OCI-LY1 (cell line): ENCODE data around the gene SELPLG.

Experiments used
- H2AFZ ChIP-seq: fragments of 200-600 bp; sonication (generic), shearing (Covaris generic); 2 replicates; pipeline ENCODE4 v1.6.0; 2014; ENCODE audit warnings: antibody characterized with exemption, mild to moderate bottlenecking, low read length
- H3F3A ChIP-seq: fragments of 200-600 bp; sonication (generic), shearing (Covaris generic); 2 replicates; pipeline ENCODE4 v1.6.0; 2014; ENCODE audit warnings: mild to moderate bottlenecking, antibody characterized with exemption, low read length, moderate library complexity; ENCODE audit not compliant: insufficient read depth
- H3K27ac ChIP-seq: fragments of 200-600 bp; sonication (generic); 2 replicates; pipeline ENCODE4 v1.5.1; 2014; ENCODE audit warnings: low read length, mixed run types, mild to moderate bottlenecking, low read depth; ENCODE audit not compliant: poor library complexity, severe bottlenecking
- H3K27me3 ChIP-seq: fragments of 200-600 bp; sonication (generic); 2 replicates; pipeline ENCODE4 v1.6.0; 2014; ENCODE audit warnings: antibody characterized with exemption, mild to moderate bottlenecking, low read length, moderate library complexity; ENCODE audit not compliant: insufficient read depth
- H3K36me3 ChIP-seq: fragments of 200-600 bp; sonication (generic); 2 replicates; pipeline ENCODE4 v1.6.1; 2014; ENCODE audit warnings: mild to moderate bottlenecking, antibody characterized with exemption, low read length, moderate library complexity, mixed read lengths; ENCODE audit not compliant: insufficient read depth
- H3K4me1 ChIP-seq: fragments of 200-600 bp; sonication (generic); 2 replicates; pipeline ENCODE4 v1.5.1; 2014; ENCODE audit warnings: mild to moderate bottlenecking, low read length, moderate library complexity; ENCODE audit not compliant: insufficient read depth, severe bottlenecking
- H3K4me2 ChIP-seq: fragments of 200-600 bp; sonication (generic), shearing (Covaris generic); 2 replicates; pipeline ENCODE4 v1.6.1; 2014; ENCODE audit warnings: low read length
- H3K4me3 ChIP-seq: fragments of 200-600 bp; sonication (generic); 2 replicates; pipeline ENCODE4 v1.5.1; 2014; ENCODE audit warnings: low read length, low read depth, mild to moderate bottlenecking, mixed read lengths; ENCODE audit not compliant: poor library complexity, severe bottlenecking
- H3K79me2 ChIP-seq: fragments of 200-600 bp; shearing (Covaris generic); 2 replicates; pipeline ENCODE4 v1.6.1; 2016; ENCODE audit warnings: mixed run types, low read length, mixed read lengths; ENCODE audit not compliant: insufficient read depth
- H3K9ac ChIP-seq: fragments of 200-600 bp; sonication (generic), shearing (Covaris generic); 2 replicates; pipeline ENCODE4 v1.6.1; 2014; ENCODE audit warnings: mild to moderate bottlenecking, low read length, mixed read lengths
- H3K9me2 ChIP-seq: fragments of 200-600 bp; sonication (generic), shearing (Covaris generic); 2 replicates; pipeline ENCODE4 v1.6.1; 2014; ENCODE audit warnings: low read depth, mild to moderate bottlenecking, low read length, mixed read lengths
- H3K9me3 ChIP-seq: fragments of 200-600 bp; shearing (Covaris generic); 2 replicates; pipeline ENCODE4 v1.6.1; 2014; ENCODE audit warnings: low read length, mixed read lengths
- H4K20me1 ChIP-seq: fragments of 200-600 bp; sonication (generic), shearing (Covaris generic); 2 replicates; pipeline ENCODE4 v1.6.0; 2016; ENCODE audit warnings: mild to moderate bottlenecking, low read length; ENCODE audit not compliant: insufficient read depth
- CTCF ChIP-seq: fragments of 200-600 bp; sonication (generic), shearing (Covaris generic); IDR thresholded peaks from 2 replicates; pipeline ENCODE4 v1.5.1; 2017; ENCODE audit warnings: mild to moderate bottlenecking, antibody characterized with exemption, low read length, moderate library complexity, mixed read lengths
- EZH2 ChIP-seq: fragments of 200-600 bp; sonication (generic), shearing (Covaris generic); IDR thresholded peaks from 2 replicates; pipeline ENCODE4 v1.8.0; 2017; ENCODE audit warnings: borderline replicate concordance, mixed run types, mild to moderate bottlenecking, antibody characterized with exemption, low read length, moderate library complexity, mixed read lengths

Gene SELPLG

GRCh38 chr12:108602209-108602705 lies 31.4 kb downstream of the SELPLG start:
- Histone ChIP-seq H3F3A (no peaks in the 10 kb centered on the region), H4K20me1 (no peaks in the 10 kb centered on the region), H2AFZ (no peak overlapping the region), H3K9ac (no peak overlapping the region), H3K4me1 (no peaks in the 10 kb centered on the region), H3K27me3 (no peaks in the 10 kb centered on the region), H3K9me3 (no peaks in the 10 kb centered on the region), H3K4me2 (no peak overlapping the region), H3K4me3 (no peak overlapping the region), H3K79me2 (no peaks in the 10 kb centered on the region), H3K9me2 (no peaks in the 10 kb centered on the region), H3K36me3 (no peaks in the 10 kb centered on the region), H3K27ac (no peak overlapping the region)
- TF ChIP-seq EZH2, result no peak
- TF ChIP-seq CTCF, result no peak

- no peak for TF ChIP-seq CTCF
- TF ChIP-seq EZH2, result no peak
- Histone ChIP-seq H4K20me1 (no peaks in the 10 kb centered on the region), H3K27ac (no peak overlapping the region), H3K4me3 (no peak overlapping the region), H3K79me2 (no peaks in the 10 kb centered on the region), H3K4me2 (no peak overlapping the region), H2AFZ (no peak overlapping the region), H3K4me1 (no peaks in the 10 kb centered on the region), H3F3A (no peaks in the 10 kb centered on the region), H3K36me3 (no peaks in the 10 kb centered on the region), H3K9me2 (no peaks in the 10 kb centered on the region), H3K9ac (no peak overlapping the region), H3K27me3 (no peaks in the 10 kb centered on the region), H3K9me3 (no peaks in the 10 kb centered on the region)
Observed at GRCh38 chr12:108600702-108601007, 33.0 kb downstream of the SELPLG start.

GRCh38 chr12:108599948-108600701 lies 33.6 kb downstream of the SELPLG start:
- Histone ChIP-seq H4K20me1 (no peaks in the 10 kb centered on the region), H3K36me3 (no peaks in the 10 kb centered on the region), H2AFZ (no peak overlapping the region), H3K27me3 (no peaks in the 10 kb centered on the region), H3K9me3 (no peaks in the 10 kb centered on the region), H3K4me1 (no peaks in the 10 kb centered on the region), H3K79me2 (no peaks in the 10 kb centered on the region), H3K4me3 (no peak overlapping the region), H3F3A (no peaks in the 10 kb centered on the region), H3K9ac (no peak overlapping the region), H3K9me2 (no peaks in the 10 kb centered on the region), H3K27ac (no peak overlapping the region), H3K4me2 (no peak overlapping the region)
- TF ChIP-seq CTCF (no peak), EZH2 (no peak)
